Endothelial cell of umbilical vein (primary cell): ENCODE data around the gene MGP. TPM values are rescaled to one million over a fixed set of nuclear protein-coding genes. Genes with fewer than 3 reads are reported as not detected.

ENCODE experiments used
- BruUV-seq: library from RNA; stranded (reverse); fragments of 400-500 nt; replicated peaks from 2 replicates; lab custom pipeline; 2021; lab: Mats Ljungman, UMichigan
- CTCF ChIA-PET: fragments of 300-600, 350-600 bp; sonication (Branson Sonifier 250); formaldehyde crosslinking; loops from one replicate; lab custom pipeline; 2021; ENCODE audit warnings: antibody characterized with exemption, inconsistent platforms; lab: Charles Lee
- POLR2A ChIA-PET: fragments of 300-600, 350-600 bp; sonication (Branson Sonifier 250); formaldehyde crosslinking; loops from one replicate; lab custom pipeline; 2021; ENCODE audit warnings: antibody characterized with exemption, inconsistent platforms; lab: Charles Lee
- DNase-seq: peaks from one replicate; pipeline ENCODE4 v3.0.0-alpha.2; 2011; ENCODE audit warnings: low read depth, low spot score
- FAIRE-seq: peaks from 2 replicates; lab custom pipeline; 2011; peaks lifted over from hg19 to GRCh38; lab: Jason Lieb, UNC
- H2AFZ ChIP-seq: 2 replicates; pipeline ENCODE4 v1.6.0; 2012; ENCODE audit warnings: low read depth, low read length, control low read depth, inconsistent platforms
- H3K27ac ChIP-seq: 2 replicates; pipeline ENCODE4 v1.5.1; 2011; ENCODE audit warnings: low read depth, mild to moderate bottlenecking, control low read depth, low read length, moderate library complexity; ENCODE audit not compliant: insufficient read depth
- H3K27me3 ChIP-seq, 2 experiments: 2 replicates each; pipeline versions ENCODE4 v1.6.0 to v1.6.1; 2011; ENCODE audit warnings: low read length in 2 of 2, mixed read lengths in 1 of 2; ENCODE audit not compliant: control insufficient read depth in 2 of 2, insufficient read depth in 2 of 2
- H3K36me3 ChIP-seq, 2 experiments: 2 replicates in 1 of 2; 3 replicates in 1 of 2; pipeline ENCODE4 v1.5.1; 2011; ENCODE audit warnings: low read length in 2 of 2, mild to moderate bottlenecking in 1 of 2, moderate library complexity in 1 of 2; ENCODE audit not compliant: control insufficient read depth in 2 of 2, insufficient read depth in 2 of 2; ENCODE audit errors: extremely low read depth in 1 of 2
- H3K4me1 ChIP-seq: 3 replicates; pipeline ENCODE4 v1.5.1; 2011; ENCODE audit warnings: mild to moderate bottlenecking, low read length; ENCODE audit not compliant: control insufficient read depth, insufficient read depth; ENCODE audit errors: extremely low read depth
- H3K4me2 ChIP-seq: 2 replicates; pipeline ENCODE4 v1.6.1; 2011; ENCODE audit warnings: low read length, control low read depth, mixed read lengths; ENCODE audit not compliant: insufficient read depth
- H3K4me3 ChIP-seq, 3 experiments: fragments of 200-600 bp in 1 of 3; sonication (generic), shearing (Covaris generic) in 1 of 3; replicated peaks in 1 of 3; 2 replicates each; pipeline ENCODE4 v1.5.1; 2011 to 2016; ENCODE audit warnings: control low read depth in 3 of 3, low read length in 3 of 3, mild to moderate bottlenecking in 2 of 3, inconsistent platforms in 1 of 3, low read depth in 1 of 3, moderate library complexity in 1 of 3; ENCODE audit not compliant: insufficient read depth in 1 of 3
- H3K79me2 ChIP-seq: 2 replicates; pipeline ENCODE4 v1.6.0; 2012; ENCODE audit warnings: low read length, inconsistent platforms; ENCODE audit not compliant: control insufficient read depth, insufficient read depth
- H3K9ac ChIP-seq: replicated peaks from 2 replicates; pipeline ENCODE3; 2011; ENCODE audit warnings: low read length, control low read depth; ENCODE audit not compliant: insufficient read depth; ENCODE audit errors: extremely low read depth
- H3K9me1 ChIP-seq: replicated peaks from 3 replicates; pipeline ENCODE4 v1.6.0; 2011; ENCODE audit warnings: mild to moderate bottlenecking, low read length; ENCODE audit not compliant: control insufficient read depth, insufficient read depth; ENCODE audit errors: extremely low read depth
- H3K9me3 ChIP-seq: replicated peaks from 2 replicates; pipeline ENCODE4 v1.5.1; 2012; ENCODE audit warnings: low read length, inconsistent platforms; ENCODE audit not compliant: control insufficient read depth, insufficient read depth
- H4K20me1 ChIP-seq: replicated peaks from 2 replicates; pipeline ENCODE3; 2011; ENCODE audit warnings: mild to moderate bottlenecking, low read length; ENCODE audit not compliant: control insufficient read depth, insufficient read depth; ENCODE audit errors: extremely low read depth
- EZH2 ChIP-seq: IDR thresholded peaks from 2 replicates; pipeline ENCODE4 v1.6.1; 2012; ENCODE audit warnings: borderline replicate concordance, low read depth, mild to moderate bottlenecking, moderate library complexity, low read length, inconsistent platforms; ENCODE audit not compliant: severe bottlenecking
- FOS ChIP-seq: IDR thresholded peaks from 2 replicates; pipeline ENCODE4 v1.6.1; 2011; ENCODE audit warnings: mild to moderate bottlenecking, low read length, moderate library complexity, borderline replicate concordance; ENCODE audit not compliant: insufficient read depth
- GATA2 ChIP-seq: IDR thresholded peaks from 2 replicates; pipeline ENCODE4 v1.7.0; 2011; ENCODE audit warnings: low read depth, mild to moderate bottlenecking, moderate library complexity, mixed read lengths, low read length; ENCODE audit not compliant: insufficient read length, insufficient read depth
- JUN ChIP-seq: IDR thresholded peaks from 2 replicates; pipeline ENCODE4 v1.6.1; 2011; ENCODE audit warnings: borderline replicate concordance, low read depth; ENCODE audit not compliant: insufficient read length, insufficient read depth
- MYC ChIP-seq: IDR thresholded peaks from one replicate; pipeline ENCODE4 v1.6.1; 2011; ENCODE audit warnings: mild to moderate bottlenecking, low read depth, low read length
- POLR2A ChIP-seq: IDR thresholded peaks from 2 replicates; pipeline ENCODE4 v1.6.1; 2012; ENCODE audit warnings: low read depth, mild to moderate bottlenecking, control low read depth, low read length
- POLR2AphosphoS5 ChIP-seq: IDR thresholded peaks from 2 replicates; pipeline ENCODE4 v1.6.1; 2012; ENCODE audit warnings: low read depth, mild to moderate bottlenecking, control low read depth, low read length, moderate library complexity; ENCODE audit not compliant: insufficient read depth
- dilution Hi-C: fragments of 300-500 bp; cut with MboI; formaldehyde crosslinking; loops from one replicate; pipeline ENCODE4 v1.15.0; 2019; ENCODE audit warnings: low sequenced_read_pairs; ENCODE audit not compliant: extremely low pct_ligation_motif_present
- intact Hi-C: fragments of 100-400 bp; cut with micrococcal nuclease; formaldehyde crosslinking; loops from one replicate; pipeline ENCODE4 v1.10.0; 2022
- polyA plus RNA-seq, 4 experiments: library from polyadenylated mRNA; depleted of rRNA in 3 of 4; stranded (reverse) in 3 of 4; unstranded in 1 of 4; fragments of >200 nt; gene quantifications; 2 replicates each; pipeline versions ENCODE4 v1.2.1 to v1.2.3, GENCODE V29; 2011 to 2012; ENCODE audit warnings: missing spikeins in 1 of 4
- total RNA-seq: library from RNA; stranded (reverse); gene quantifications from 2 replicates; pipeline ENCODE4 v1.2.3, GENCODE V29; 2021
- TF ChIP-seq, protein P1 (sequence below), 2 donors: IDR thresholded peaks; 1 replicate in 1 of 2; 2 replicates in 1 of 2; pipeline ENCODE4 v1.5.1; 2011; ENCODE audit warnings: low read length in 2 of 2, mild to moderate bottlenecking in 2 of 2, moderate library complexity in 2 of 2, control low read depth in 1 of 2, inconsistent platforms in 1 of 2, low read depth in 1 of 2; ENCODE audit not compliant: insufficient read depth in 1 of 2; ENCODE audit errors: extremely low read depth in 1 of 2
- TF ChIP-seq, protein P2 (sequence below): IDR thresholded peaks from 2 replicates; pipeline ENCODE4 v1.6.1; 2011; ENCODE audit not compliant: insufficient read depth, insufficient read length

The MGP gene
- total and polyA plus RNA-seq, 2 donors (not counting 3 experiments of a cell fraction or from before 2014, with no cell fraction given): 284 to 479 TPM

DNA sequence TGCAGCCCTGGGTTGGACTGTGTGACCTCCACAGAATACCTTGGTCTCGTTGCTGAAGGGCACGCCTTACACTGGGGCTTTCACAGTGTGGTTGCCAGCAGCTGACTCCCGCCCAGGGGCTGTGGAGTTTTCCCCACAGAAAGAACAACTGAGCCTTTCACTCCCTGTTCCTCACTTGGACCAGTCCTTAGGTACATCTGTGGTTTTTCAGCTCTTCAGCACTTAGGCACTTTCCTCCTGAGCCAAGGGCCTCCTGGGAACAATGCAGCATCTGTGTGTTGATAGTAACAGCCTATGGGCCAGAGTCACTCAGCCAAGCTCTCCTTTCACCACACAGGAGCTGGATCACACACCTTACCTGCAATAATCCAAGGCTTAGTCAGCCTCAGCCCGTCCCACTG lies 27.7 kb upstream of the MGP start:
- H3K4me3 ChIP-seq: no peak overlapping the region
- H3K9me1 ChIP-seq: no peaks in the 10 kb centered on the region
- H3K27me3 ChIP-seq: no peaks in the 10 kb centered on the region
- H3K9ac ChIP-seq: no peak overlapping the region
- no peaks in the 10 kb centered on the region for H3K36me3 ChIP-seq
- CTCF ChIA-PET: interaction anchor here (0.9 kb wide), 1 partner anchor 23 kb away, joined by 3 read pairs; no protein-coding TSS in a partner anchor
- no peaks in the 10 kb centered on the region for H3K9me3 ChIP-seq
- dilution Hi-C loops: no loop called here
- peaks cover 19% of the 10 kb centered on the region for H3K4me1 ChIP-seq
- H2AFZ ChIP-seq: no peak overlapping the region
- POLR2A ChIA-PET: no interaction called here
- H3K79me2 ChIP-seq: no peaks in the 10 kb centered on the region
- TF ChIP-seq FOS (no peak), POLR2AphosphoS5 (no peak), MYC (no peak), JUN (no peak), GATA2 (no peak), POLR2A (no peak), EZH2 (no peak)
- TF ChIP-seq, protein P1, sequence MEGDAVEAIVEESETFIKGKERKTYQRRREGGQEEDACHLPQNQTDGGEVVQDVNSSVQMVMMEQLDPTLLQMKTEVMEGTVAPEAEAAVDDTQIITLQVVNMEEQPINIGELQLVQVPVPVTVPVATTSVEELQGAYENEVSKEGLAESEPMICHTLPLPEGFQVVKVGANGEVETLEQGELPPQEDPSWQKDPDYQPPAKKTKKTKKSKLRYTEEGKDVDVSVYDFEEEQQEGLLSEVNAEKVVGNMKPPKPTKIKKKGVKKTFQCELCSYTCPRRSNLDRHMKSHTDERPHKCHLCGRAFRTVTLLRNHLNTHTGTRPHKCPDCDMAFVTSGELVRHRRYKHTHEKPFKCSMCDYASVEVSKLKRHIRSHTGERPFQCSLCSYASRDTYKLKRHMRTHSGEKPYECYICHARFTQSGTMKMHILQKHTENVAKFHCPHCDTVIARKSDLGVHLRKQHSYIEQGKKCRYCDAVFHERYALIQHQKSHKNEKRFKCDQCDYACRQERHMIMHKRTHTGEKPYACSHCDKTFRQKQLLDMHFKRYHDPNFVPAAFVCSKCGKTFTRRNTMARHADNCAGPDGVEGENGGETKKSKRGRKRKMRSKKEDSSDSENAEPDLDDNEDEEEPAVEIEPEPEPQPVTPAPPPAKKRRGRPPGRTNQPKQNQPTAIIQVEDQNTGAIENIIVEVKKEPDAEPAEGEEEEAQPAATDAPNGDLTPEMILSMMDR (IDR thresholded peaks at IDR 0.05; ENCODE audit: extremely low read depth in 1 of 2, insufficient read depth in 1 of 2, low read depth in 1 of 2, low read length in 2 of 2): no peak
- TF ChIP-seq, protein P2, sequence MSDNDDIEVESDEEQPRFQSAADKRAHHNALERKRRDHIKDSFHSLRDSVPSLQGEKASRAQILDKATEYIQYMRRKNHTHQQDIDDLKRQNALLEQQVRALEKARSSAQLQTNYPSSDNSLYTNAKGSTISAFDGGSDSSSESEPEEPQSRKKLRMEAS: no peak
- H4K20me1 ChIP-seq: no peaks in the 10 kb centered on the region
- H3K27ac ChIP-seq: no peak overlapping the region
- DNase-seq (no peak), FAIRE-seq (no peak)
- H3K4me2 ChIP-seq: no peak overlapping the region
- intact Hi-C loops: no loop called here
- BruUV-seq: no TSS peak
